ENCODE results near the gene FCHO1.

FCHO1 gene

DNA sequence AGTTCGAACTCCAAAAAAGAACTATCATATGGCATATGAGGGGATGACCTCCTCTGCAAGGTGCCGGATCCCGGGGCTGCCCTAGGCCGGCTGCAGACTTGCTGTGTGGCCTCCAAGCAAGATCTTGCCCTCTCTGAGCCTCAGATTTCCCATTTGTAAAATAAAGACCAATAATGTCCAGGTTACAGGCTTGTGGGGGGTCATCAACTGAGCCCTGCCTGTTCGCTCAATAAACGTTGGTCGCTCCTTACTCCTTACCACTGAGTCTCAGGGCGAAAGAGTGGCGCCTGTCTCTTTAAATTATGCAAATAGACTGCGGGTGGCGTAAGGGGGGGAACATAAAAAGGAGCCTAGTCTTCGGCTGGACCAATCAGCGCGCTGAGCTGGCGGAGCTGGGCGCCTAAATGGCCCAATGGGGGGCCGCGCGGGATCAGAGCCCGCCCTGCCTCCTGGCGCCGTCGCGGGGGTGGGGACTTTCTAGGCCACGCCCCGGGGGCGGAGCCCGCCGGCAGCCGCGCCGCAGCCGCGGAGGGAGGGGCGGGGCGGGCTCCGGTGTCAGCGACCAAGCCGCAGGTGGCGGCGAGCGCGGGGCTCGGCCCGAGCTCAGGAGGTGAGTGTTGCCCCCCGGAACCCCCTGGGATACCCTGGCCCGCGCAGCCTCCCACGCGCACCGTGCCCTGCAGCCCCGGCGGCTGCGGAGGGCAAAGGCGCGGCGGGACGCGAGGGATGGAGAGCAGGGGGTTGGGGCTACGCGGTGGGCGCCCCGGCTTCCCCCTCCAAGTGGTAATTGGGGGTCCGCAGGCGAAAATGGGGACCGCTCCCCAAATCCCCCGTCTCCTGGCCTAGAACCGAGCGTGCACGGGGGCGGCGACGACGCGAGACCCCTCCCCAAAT is 3.8 kb upstream of the FCHO1 start:
- peak; percentile 86 for DNase-seq (ENCODE audit: low read depth)
- TF ChIP-seq, protein P1, sequence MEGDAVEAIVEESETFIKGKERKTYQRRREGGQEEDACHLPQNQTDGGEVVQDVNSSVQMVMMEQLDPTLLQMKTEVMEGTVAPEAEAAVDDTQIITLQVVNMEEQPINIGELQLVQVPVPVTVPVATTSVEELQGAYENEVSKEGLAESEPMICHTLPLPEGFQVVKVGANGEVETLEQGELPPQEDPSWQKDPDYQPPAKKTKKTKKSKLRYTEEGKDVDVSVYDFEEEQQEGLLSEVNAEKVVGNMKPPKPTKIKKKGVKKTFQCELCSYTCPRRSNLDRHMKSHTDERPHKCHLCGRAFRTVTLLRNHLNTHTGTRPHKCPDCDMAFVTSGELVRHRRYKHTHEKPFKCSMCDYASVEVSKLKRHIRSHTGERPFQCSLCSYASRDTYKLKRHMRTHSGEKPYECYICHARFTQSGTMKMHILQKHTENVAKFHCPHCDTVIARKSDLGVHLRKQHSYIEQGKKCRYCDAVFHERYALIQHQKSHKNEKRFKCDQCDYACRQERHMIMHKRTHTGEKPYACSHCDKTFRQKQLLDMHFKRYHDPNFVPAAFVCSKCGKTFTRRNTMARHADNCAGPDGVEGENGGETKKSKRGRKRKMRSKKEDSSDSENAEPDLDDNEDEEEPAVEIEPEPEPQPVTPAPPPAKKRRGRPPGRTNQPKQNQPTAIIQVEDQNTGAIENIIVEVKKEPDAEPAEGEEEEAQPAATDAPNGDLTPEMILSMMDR (conservative IDR thresholded peaks at IDR 0.05; ENCODE audit: low read length), result no peak

DNA sequence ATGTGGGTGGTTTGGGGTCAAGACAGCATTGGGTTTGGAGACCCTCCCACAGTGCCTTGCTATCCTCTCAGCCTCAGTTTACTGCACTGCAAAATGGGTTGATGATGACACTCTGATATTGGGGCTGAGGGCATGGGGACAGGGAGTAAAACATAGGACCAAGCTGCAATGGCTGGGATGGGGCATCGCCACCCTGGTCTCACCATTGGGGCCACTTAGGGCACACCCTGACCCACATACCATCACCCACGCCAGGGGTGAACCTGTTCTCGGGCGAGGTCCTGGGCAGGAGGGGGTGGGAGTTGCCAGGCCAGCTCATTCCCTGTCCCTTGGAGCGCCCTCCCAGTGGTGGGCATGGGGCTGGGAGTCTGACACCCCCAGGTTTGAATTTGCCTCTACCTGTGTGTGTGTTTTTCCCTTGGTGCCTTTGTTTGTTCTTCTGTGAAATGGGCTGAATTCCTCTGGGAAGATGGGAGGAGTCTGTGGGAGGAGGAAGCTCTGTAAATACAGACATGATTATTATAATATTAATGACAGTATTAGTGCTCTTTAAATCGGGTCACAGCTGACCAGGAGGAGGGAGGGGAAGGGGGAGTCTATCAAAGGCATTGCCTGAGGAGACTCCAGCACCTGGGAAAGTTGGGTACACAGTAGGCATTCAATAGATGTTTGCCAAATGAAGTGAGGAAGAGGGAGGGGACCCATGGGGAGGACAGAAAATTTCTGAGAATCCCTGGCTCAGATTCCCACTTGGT is 2.2 kb upstream of the FCHO1 start:
- DNase-seq (ENCODE audit: low read depth), result no peak
- H3K4me3 ChIP-seq (ENCODE audit: low read length), result no peak overlapping the region
- TF ChIP-seq, protein P1 (conservative IDR thresholded peaks at IDR 0.05; ENCODE audit: low read length), result no peak

More for the DNA sequence above, 3.8 kb upstream of the FCHO1 start:
- H3K4me3 ChIP-seq (ENCODE audit: low read length), result peak overlapping the region; percentile 51

DNA sequence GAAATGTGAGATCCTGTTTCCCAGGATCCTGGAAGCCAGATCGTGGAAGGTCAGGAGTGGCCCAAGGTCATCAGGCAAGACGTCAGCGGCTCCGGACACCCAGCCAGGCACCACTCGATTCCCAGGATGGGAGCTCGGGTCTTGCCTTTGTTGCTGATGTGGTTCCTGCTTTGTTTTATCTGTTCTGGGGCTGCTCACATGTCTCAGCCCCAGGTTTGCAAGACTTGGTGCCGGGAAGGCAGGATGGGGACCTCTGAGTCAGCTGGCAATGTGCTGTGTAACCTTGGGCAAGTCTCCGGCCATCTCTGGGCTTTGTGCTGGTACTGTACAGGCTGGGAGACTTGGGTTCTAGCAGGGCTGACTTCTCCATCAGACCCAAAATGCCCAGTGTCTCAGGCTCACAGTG is 1.4 kb upstream of the FCHO1 start:
- no peak overlapping the region for H3K4me3 ChIP-seq (ENCODE audit: low read length)
- DNase-seq (ENCODE audit: low read depth), result no peak
- TF ChIP-seq, protein P1 (conservative IDR thresholded peaks at IDR 0.05; ENCODE audit: low read length), result no peak

DNA sequence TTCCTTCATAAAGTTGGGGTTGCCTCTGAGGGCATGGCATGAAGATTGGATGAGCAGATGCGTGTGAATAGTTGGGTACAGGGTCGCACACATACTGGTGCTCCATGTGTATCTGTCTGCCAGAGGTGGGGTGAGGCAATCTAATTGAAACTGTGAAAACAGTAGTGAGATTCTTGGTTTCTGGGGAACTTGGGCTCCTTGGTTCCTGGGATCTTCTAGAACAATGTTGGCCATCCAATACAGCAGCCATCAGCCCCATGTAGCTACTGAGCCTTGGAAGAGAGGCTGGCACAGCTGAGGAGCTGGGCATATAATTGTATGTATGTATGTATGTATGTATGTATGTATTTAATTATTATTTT is 616 bp downstream of the FCHO1 start:
- DNase-seq (ENCODE audit: low read depth), result no peak
- TF ChIP-seq, protein P1 (conservative IDR thresholded peaks at IDR 0.05; ENCODE audit: low read length), result no peak
- no peak overlapping the region for H3K4me3 ChIP-seq (ENCODE audit: low read length)

DNA sequence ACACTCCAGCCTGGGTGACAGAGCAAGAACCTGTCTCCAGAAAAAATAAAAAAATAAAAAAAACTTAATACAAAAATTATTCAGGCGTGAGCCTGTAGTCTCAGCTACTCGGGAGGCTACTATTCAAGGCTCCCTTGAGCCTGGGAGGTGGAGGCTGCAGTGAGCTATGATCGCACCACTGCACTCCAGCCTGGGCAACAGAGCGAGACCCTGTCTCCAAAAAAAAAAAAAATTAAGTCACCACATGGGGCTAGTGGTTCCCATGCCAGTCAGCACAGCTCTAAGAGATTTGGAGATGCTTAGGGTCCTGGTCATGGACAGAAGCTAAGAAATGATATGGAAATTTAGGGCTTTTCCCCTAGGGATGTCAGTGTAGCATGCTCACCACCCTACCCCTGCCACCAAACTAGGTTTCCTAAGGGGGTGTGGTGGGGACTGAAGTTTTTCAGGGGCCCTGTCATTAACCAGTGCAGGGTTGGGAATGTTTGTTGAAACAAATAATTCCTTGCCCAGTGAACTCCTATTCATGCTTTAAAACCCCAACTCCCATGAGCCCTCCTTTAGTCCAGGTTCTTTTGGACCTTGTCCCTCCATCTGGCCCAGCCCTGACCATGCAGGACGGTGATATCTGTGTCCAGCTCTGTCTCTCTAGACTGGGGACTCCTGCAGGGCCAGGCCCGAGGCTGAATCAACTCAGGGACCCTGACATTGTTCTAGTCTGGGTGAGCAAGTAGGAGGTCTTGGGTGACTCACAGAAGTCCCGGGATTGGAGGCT is 1.8 kb downstream of the FCHO1 start:
- H3K4me3 ChIP-seq (ENCODE audit: low read length), result no peak overlapping the region
- DNase-seq (ENCODE audit: low read depth), result no peak
- TF ChIP-seq, protein P1 (conservative IDR thresholded peaks at IDR 0.05; ENCODE audit: low read length), result no peak

DNA sequence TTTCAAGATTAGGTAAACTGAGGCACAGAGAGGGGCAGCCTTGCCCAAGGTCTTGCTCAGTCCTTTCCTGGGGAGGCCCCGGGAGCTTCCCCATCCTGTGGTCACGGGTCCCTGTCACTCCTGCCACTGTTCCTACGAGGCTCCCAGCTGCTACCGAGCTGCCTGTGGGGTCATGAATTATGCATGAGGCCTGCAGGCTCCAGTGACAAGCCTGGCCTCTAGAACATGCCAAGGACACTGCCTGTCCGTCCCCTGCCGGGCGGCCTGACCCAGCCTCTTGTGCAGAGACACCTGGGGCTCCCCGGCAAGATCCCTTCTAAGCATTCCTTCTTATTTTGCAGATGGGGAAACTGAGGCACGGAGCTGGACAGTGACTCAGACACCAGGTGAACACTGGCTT is 2.7 kb downstream of the FCHO1 start:
- H3K4me3 ChIP-seq (ENCODE audit: low read length), result no peak overlapping the region
- TF ChIP-seq, protein P1 (conservative IDR thresholded peaks at IDR 0.05; ENCODE audit: low read length), result no peak
- DNase-seq (ENCODE audit: low read depth), result no peak

Measured in AG10803 (cell line).